HepG2 (cell line): ENCODE results near the gene MORC3. TPM values are rescaled to one million over a fixed set of nuclear protein-coding genes. Genes with fewer than 3 reads are reported as not detected.

Source experiments
- ATAC-seq: fragments of 200-7000 bp; cut with Tn5 transposase; 3 replicates; pipeline ENCODE4 v1.9.1; 2020; ENCODE audit warnings: mild to moderate bottlenecking, moderate library complexity
- BruUV-seq: library from RNA; stranded (reverse); fragments of 400-500 nt; replicated peaks from 2 replicates; lab custom pipeline; 2021; lab: Mats Ljungman, UMichigan
- CTCF ChIA-PET: fragments of 300-600 bp; formaldehyde crosslinking; extraction: SDS; loops from one replicate; lab custom pipeline; 2021; ENCODE audit warnings: low total read pairs, inconsistent platforms, low intra/inter-chr PET ratio; lab: Yijun Ruan, JAX
- POLR2A ChIA-PET: fragments of 350-600 bp; sonication (Branson Sonifier 250); formaldehyde crosslinking; loops from one replicate; lab custom pipeline; 2020; ENCODE audit warnings: antibody characterized with exemption, inconsistent platforms; lab: Yijun Ruan, JAX
- DNase-seq: peaks from one replicate; pipeline ENCODE4 v3.0.0-alpha.2; 2015; ENCODE audit warnings: low spot score
- FAIRE-seq: peaks from 3 replicates; lab custom pipeline; 2011; peaks lifted over from hg19 to GRCh38; lab: Jason Lieb, UNC
- H2AFZ ChIP-seq: one replicate; pipeline ENCODE4 v1.6.1; 2011; ENCODE audit warnings: low read length, inconsistent platforms
- H3K27ac ChIP-seq: fragments of 300-600 bp; 3 replicates; pipeline ENCODE4 v1.8.0; 2011; ENCODE audit warnings: mixed run types, mild to moderate bottlenecking, mixed read lengths, low read length, inconsistent platforms; ENCODE audit not compliant: insufficient read depth; ENCODE audit errors: extremely low read length
- H3K27me3 ChIP-seq, 2 experiments: fragments of 200-600 bp in 1 of 2; 2 replicates in 1 of 2; 3 replicates in 1 of 2; pipeline versions ENCODE4 v1.6.0 to v1.8.0; 2011; ENCODE audit warnings: low read length in 2 of 2, mild to moderate bottlenecking in 2 of 2, moderate library complexity in 2 of 2, inconsistent platforms in 1 of 2; ENCODE audit not compliant: insufficient read depth in 2 of 2, control insufficient read depth in 1 of 2
- H3K36me3 ChIP-seq, 2 experiments: fragments of 200-600 bp in 1 of 2; replicated peaks in 1 of 2; 2 replicates in 1 of 2; 3 replicates in 1 of 2; pipeline versions ENCODE4 v1.5.1 to v1.8.0; 2011; ENCODE audit warnings: low read length in 2 of 2, inconsistent platforms in 1 of 2; ENCODE audit not compliant: insufficient read depth in 2 of 2, control insufficient read depth in 1 of 2
- H3K4me1 ChIP-seq: 2 replicates; pipeline ENCODE4 v1.5.1; 2012; ENCODE audit warnings: low read length, inconsistent platforms; ENCODE audit not compliant: insufficient read depth
- H3K4me2 ChIP-seq: 2 replicates; pipeline ENCODE4 v1.6.0; 2011; ENCODE audit warnings: low read depth, low read length, inconsistent platforms
- H3K4me3 ChIP-seq, 3 experiments: fragments of 200-600 bp in 1 of 3; sonication (generic), shearing (Covaris generic) in 1 of 3; replicated peaks in 1 of 3; 2 replicates each; pipeline ENCODE4 v1.5.1; 2011 to 2016; ENCODE audit warnings: low read length in 3 of 3, inconsistent platforms in 2 of 3, low read depth in 2 of 3, mild to moderate bottlenecking in 2 of 3, control low read depth in 1 of 3, mixed read lengths in 1 of 3; ENCODE audit not compliant: insufficient read depth in 1 of 3
- H3K79me2 ChIP-seq: one replicate; pipeline ENCODE4 v1.6.1; 2011; ENCODE audit warnings: low read length, inconsistent platforms; ENCODE audit not compliant: insufficient read depth
- H3K9ac ChIP-seq: 2 replicates; pipeline ENCODE4 v1.6.0; 2011; ENCODE audit warnings: mild to moderate bottlenecking, low read depth, low read length, inconsistent platforms; ENCODE audit not compliant: insufficient read depth
- H3K9me3 ChIP-seq: 2 replicates; pipeline ENCODE4 v1.5.1; 2012; ENCODE audit warnings: mild to moderate bottlenecking, low read length
- H4K20me1 ChIP-seq: 2 replicates; pipeline ENCODE4 v1.6.0; 2011; ENCODE audit warnings: inconsistent platforms, mild to moderate bottlenecking, low read length, moderate library complexity; ENCODE audit not compliant: insufficient read depth
- AGO2 ChIP-seq: fragments of 200-400 bp; formaldehyde crosslinking; optimal IDR thresholded peaks from 2 replicates; pipeline ENCODE3; 2017; ENCODE audit warnings: mild to moderate bottlenecking, low read depth, low read length, moderate library complexity
- ARNT ChIP-seq: fragments of 450-650 bp; IDR thresholded peaks from 2 replicates; pipeline ENCODE4 v1.6.1; 2017
- FOXA1 ChIP-seq, 2 experiments: fragments of 450-650 bp in 1 of 2; sonication (generic) in 1 of 2; formaldehyde crosslinking in 1 of 2; IDR thresholded peaks; 2 replicates each; pipeline versions ENCODE4 v1.4.0 to v1.6.1; 2016 to 2020; ENCODE audit warnings: missing genetic modification reagents in 1 of 2
- MED8 ChIP-seq: sonication (generic); formaldehyde crosslinking; IDR thresholded peaks from 2 replicates; pipeline ENCODE4 v1.8.1; 2023; ENCODE audit warnings: mild to moderate bottlenecking, missing genetic modification reagents; ENCODE audit not compliant: insufficient replicate concordance
- SRSF4 ChIP-seq: fragments of 200-400 bp; formaldehyde crosslinking; IDR thresholded peaks from one replicate; pipeline ENCODE4 v1.6.1; 2018; ENCODE audit warnings: mild to moderate bottlenecking, low read depth, low read length, moderate library complexity; ENCODE audit not compliant: poor library complexity, severe bottlenecking
- TOE1 ChIP-seq: sonication (generic); formaldehyde crosslinking; IDR thresholded peaks from 2 replicates; pipeline ENCODE4 v1.4.0; 2020; ENCODE audit warnings: mild to moderate bottlenecking, missing genetic modification reagents
- ZNF207 ChIP-seq: fragments of 450-650 bp; IDR thresholded peaks from 2 replicates; pipeline ENCODE4 v1.6.1; 2016; ENCODE audit warnings: antibody characterized with exemption, borderline replicate concordance
- ZNF232 ChIP-seq: sonication (generic); formaldehyde crosslinking; IDR thresholded peaks from 2 replicates; pipeline ENCODE4 v1.4.0; 2020; ENCODE audit warnings: missing genetic modification reagents, borderline replicate concordance
- ZNF274 ChIP-seq: sonication (generic); formaldehyde crosslinking; IDR thresholded peaks from 2 replicates; pipeline ENCODE4 v1.5.1; 2020; ENCODE audit warnings: mild to moderate bottlenecking, missing genetic modification reagents
- ZNF430 ChIP-seq: sonication (generic); formaldehyde crosslinking; IDR thresholded peaks from 2 replicates; pipeline ENCODE4 v1.9.0; 2021; ENCODE audit warnings: mild to moderate bottlenecking, missing genetic modification reagents
- ZNF737 ChIP-seq: sonication (generic); formaldehyde crosslinking; IDR thresholded peaks from 2 replicates; pipeline ENCODE4 v1.5.0; 2020; ENCODE audit warnings: missing genetic modification reagents, mild to moderate bottlenecking, borderline replicate concordance
- ZNF781 ChIP-seq: sonication (generic); formaldehyde crosslinking; IDR thresholded peaks from 2 replicates; pipeline ENCODE4 v1.5.1; 2020; ENCODE audit warnings: borderline replicate concordance, mild to moderate bottlenecking, missing genetic modification reagents; ENCODE audit errors: not compliant biosample characterization
- WGBS: methylation state at CpG from one replicate; pipeline ENCODE4 v1.1.6; 2017; ENCODE audit warnings: low lambda C conversion rate; 5-methylcytosine and 5-hydroxymethylcytosine counted together
- in situ Hi-C: cut with HindIII; loops from 2 replicates; pipeline ENCODE4 v1.10.0; 2017; ENCODE audit warnings: low pct_unique_long_range_greater_than_20kb; ENCODE audit not compliant: extremely low pct_ligation_motif_present
- intact Hi-C: fragments of 100-400 bp; cut with micrococcal nuclease; formaldehyde crosslinking; loops from one replicate; pipeline ENCODE4 v1.10.0; 2022; ENCODE audit not compliant: unreplicated experiment
- polyA plus RNA-seq, 8 experiments: library from polyadenylated mRNA; depleted of rRNA in 3 of 8; stranded (reverse) in 7 of 8; unstranded in 1 of 8; fragments of >200 nt; fragmentation: Illumina TruSeq in 4 of 8; extraction: Trizol in 4 of 8; gene quantifications; 2 replicates each; pipeline versions ENCODE4 v1.2.1 to v1.2.3, GENCODE V29; 2011 to 2016; ENCODE audit warnings: low read depth in 4 of 8, missing spikeins in 1 of 8, mixed read lengths in 1 of 8; ENCODE audit not compliant: insufficient read depth in 1 of 8
- total RNA-seq, 5 experiments: library from RNA; depleted of rRNA; stranded (reverse); fragments of >200 nt; fragmentation: Illumina TruSeq; extraction: Trizol; gene quantifications; 2 replicates each; pipeline ENCODE4 v1.2.3, GENCODE V29; 2016; ENCODE audit warnings: low read depth in 1 of 5
- TF ChIP-seq, protein P1 (sequence below): sonication (generic); formaldehyde crosslinking; IDR thresholded peaks from 2 replicates; pipeline ENCODE4 v1.9.0; 2021; ENCODE audit warnings: missing genetic modification reagents, mild to moderate bottlenecking, borderline replicate concordance
- TF ChIP-seq, protein P2 (sequence below): IDR thresholded peaks from 2 replicates; pipeline ENCODE4 v1.6.1; 2012; ENCODE audit warnings: low read depth, low read length, improper control_type of control experiment
- TF ChIP-seq, protein P3 (sequence below): sonication (generic); formaldehyde crosslinking; IDR thresholded peaks from 2 replicates; pipeline ENCODE4 v1.9.0; 2022; ENCODE audit warnings: low read depth, missing genetic modification reagents

MORC3 gene
- total and polyA plus RNA-seq, 2 of the 13 experiments (the other 11 are each of a cell fraction or from before 2014, with no cell fraction given) = 12.9 to 19.5 TPM

DNA sequence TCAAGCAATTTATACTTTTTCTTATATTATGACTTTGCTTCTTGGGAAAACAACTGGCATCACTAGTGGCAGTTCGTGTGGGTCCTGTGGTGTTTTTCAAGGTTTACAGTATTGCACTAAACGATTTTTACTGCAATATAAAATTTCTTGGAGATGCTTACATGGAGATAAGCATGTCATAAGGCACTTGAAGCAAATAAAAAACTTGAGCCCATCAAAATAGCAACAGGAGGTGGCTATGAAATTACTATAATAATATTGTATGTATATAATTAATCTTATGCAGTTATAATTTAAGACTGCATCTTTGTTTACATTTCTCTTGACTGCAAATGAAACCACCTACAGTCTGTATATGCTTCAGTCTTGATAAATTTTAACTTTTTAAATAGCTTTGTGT is 35.9 kb downstream of the MORC3 start:
- intact Hi-C loops (no loop called here), in situ Hi-C loops (no loop called here)
- no peak for DNase-seq
- 68% methylated on average over 2 of the region's 2 CpGs for WGBS
- no peak overlapping the region for H3K27ac ChIP-seq
- H3K4me2 ChIP-seq = no peak overlapping the region
- no peak for ATAC-seq
- ChIA-PET POLR2A (no interaction called here), CTCF (no interaction called here)
- no peak overlapping the region for H2AFZ ChIP-seq
- no peak overlapping the region for H3K4me3 ChIP-seq
- H3K4me1 ChIP-seq = 0 out of 2 replicates have a peak, but pooled peaks cover 9% of the 10 kb centered on the region
- no peaks in the 10 kb centered on the region for H4K20me1 ChIP-seq
- H3K36me3 ChIP-seq = peaks cover 11 to 37% of the 10 kb centered on the region in 2 experiments
- no TSS peak for BruUV-seq
- FAIRE-seq = no peak
- H3K9ac ChIP-seq = no peak overlapping the region
- TF ChIP-seq, protein P1, sequence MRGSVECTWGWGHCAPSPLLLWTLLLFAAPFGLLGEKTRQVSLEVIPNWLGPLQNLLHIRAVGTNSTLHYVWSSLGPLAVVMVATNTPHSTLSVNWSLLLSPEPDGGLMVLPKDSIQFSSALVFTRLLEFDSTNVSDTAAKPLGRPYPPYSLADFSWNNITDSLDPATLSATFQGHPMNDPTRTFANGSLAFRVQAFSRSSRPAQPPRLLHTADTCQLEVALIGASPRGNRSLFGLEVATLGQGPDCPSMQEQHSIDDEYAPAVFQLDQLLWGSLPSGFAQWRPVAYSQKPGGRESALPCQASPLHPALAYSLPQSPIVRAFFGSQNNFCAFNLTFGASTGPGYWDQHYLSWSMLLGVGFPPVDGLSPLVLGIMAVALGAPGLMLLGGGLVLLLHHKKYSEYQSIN (CRISPR knock-in tag) = no peak
- TF ChIP-seq ZNF430 (no peak), SRSF4 (no peak), ARNT (no peak), ZNF207 (no peak), ZNF274 (CRISPR knock-in tag) (no peak), ZNF737 (CRISPR knock-in tag) (no peak)
- H3K9me3 ChIP-seq = no peaks in the 10 kb centered on the region
- H3K79me2 ChIP-seq = no peaks in the 10 kb centered on the region
- no peaks in the 10 kb centered on the region for H3K27me3 ChIP-seq

DNA sequence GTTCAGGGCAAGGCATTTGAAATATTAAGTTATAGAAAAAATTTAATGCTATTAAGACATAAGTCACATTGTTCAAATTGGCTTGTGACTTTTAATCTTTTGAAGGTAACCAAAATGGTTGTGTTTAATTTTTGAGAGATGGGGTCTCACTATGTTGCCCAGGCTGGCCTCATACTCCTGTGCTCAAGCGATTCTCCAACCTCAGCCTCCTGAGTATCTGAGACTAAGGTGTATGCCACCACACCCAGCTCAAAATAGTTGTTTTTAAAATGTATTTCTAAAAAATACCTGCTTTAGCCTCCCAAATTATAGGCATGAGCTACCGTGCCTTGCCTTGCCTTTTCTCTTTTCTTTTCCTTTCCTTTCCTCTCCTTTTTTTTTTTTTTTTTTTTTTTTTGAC is 39.2 kb downstream of the MORC3 start:
- FAIRE-seq (no peak), DNase-seq (no peak), ATAC-seq (no peak)
- H2AFZ ChIP-seq = no peak overlapping the region
- H3K4me2 ChIP-seq = no peak overlapping the region
- CTCF ChIA-PET = no interaction called here
- 0 out of 2 replicates have a peak, but pooled peaks cover 9% of the 10 kb centered on the region for H3K4me1 ChIP-seq
- no peaks in the 10 kb centered on the region for H4K20me1 ChIP-seq
- no peaks in the 10 kb centered on the region for H3K27me3 ChIP-seq
- POLR2A ChIA-PET = no interaction called here
- peaks cover 12 to 47% of the 10 kb centered on the region in 2 experiments for H3K36me3 ChIP-seq
- H3K9me3 ChIP-seq = no peaks in the 10 kb centered on the region
- H3K4me3 ChIP-seq = no peak overlapping the region
- in situ Hi-C loops (no loop called here), intact Hi-C loops (no loop called here)
- H3K79me2 ChIP-seq = no peaks in the 10 kb centered on the region
- H3K9ac ChIP-seq = no peak overlapping the region
- BruUV-seq = no TSS peak
- 100% methylated on average over 2 of the region's 2 CpGs for WGBS
- no peak overlapping the region for H3K27ac ChIP-seq
- TF ChIP-seq FOXA1 (IDR thresholded peaks at IDR 0.05) = no peak
- TF ChIP-seq FOXA1 (CRISPR knock-in tag; IDR thresholded peaks at IDR 0.05) = no peak
- no peak for TF ChIP-seq TOE1
- TF ChIP-seq, protein P2, sequence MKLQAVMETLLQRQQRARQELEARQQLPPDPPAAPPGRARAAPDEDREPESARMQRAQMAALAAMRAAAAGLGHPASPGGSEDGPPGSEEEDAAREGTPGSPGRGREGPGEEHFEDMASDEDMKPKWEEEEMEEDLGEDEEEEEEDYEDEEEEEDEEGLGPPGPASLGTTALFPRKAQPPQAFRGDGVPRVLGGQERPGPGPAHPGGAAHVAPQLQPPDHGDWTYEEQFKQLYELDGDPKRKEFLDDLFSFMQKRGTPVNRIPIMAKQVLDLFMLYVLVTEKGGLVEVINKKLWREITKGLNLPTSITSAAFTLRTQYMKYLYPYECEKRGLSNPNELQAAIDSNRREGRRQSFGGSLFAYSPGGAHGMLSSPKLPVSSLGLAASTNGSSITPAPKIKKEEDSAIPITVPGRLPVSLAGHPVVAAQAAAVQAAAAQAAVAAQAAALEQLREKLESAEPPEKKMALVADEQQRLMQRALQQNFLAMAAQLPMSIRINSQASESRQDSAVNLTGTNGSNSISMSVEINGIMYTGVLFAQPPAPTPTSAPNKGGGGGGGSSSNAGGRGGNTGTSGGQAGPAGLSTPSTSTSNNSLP = no peak
- TF ChIP-seq ZNF781 = no peak
- TF ChIP-seq, protein P3, sequence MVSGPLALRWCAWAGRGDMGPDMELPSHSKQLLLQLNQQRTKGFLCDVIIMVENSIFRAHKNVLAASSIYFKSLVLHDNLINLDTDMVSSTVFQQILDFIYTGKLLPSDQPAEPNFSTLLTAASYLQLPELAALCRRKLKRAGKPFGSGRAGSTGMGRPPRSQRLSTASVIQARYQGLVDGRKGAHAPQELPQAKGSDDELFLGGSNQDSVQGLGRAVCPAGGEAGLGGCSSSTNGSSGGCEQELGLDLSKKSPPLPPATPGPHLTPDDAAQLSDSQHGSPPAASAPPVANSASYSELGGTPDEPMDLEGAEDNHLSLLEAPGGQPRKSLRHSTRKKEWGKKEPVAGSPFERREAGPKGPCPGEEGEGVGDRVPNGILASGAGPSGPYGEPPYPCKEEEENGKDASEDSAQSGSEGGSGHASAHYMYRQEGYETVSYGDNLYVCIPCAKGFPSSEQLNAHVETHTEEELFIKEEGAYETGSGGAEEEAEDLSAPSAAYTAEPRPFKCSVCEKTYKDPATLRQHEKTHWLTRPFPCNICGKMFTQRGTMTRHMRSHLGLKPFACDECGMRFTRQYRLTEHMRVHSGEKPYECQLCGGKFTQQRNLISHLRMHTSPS (CRISPR knock-in tag) = no peak
- no peak for TF ChIP-seq AGO2
- no peak for TF ChIP-seq ZNF232 (CRISPR knock-in tag)
- TF ChIP-seq MED8 = no peak
